ENCODE data around the gene IQSEC1.

DNA sequence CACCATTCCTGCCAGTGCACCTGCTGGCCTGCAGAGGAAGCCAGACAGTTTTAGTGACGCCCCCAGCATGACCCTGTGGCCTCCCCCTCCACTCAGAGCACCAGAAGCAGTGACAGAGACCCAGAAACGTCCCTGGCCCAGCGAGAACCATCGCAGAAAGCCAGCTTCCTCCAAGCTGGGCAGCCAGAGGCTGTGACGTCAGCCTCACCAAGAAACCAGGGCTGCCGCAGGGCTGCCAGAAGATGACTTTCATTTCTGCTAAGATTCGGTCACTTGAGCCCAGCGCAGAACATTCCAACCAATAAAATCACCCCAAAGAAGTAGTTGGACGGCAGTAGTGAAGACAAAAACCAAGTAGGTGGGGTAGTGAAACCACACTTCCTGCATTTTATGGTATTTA lies 202.3 kb downstream of the IQSEC1 start:
- TF ChIP-seq, protein P1, sequence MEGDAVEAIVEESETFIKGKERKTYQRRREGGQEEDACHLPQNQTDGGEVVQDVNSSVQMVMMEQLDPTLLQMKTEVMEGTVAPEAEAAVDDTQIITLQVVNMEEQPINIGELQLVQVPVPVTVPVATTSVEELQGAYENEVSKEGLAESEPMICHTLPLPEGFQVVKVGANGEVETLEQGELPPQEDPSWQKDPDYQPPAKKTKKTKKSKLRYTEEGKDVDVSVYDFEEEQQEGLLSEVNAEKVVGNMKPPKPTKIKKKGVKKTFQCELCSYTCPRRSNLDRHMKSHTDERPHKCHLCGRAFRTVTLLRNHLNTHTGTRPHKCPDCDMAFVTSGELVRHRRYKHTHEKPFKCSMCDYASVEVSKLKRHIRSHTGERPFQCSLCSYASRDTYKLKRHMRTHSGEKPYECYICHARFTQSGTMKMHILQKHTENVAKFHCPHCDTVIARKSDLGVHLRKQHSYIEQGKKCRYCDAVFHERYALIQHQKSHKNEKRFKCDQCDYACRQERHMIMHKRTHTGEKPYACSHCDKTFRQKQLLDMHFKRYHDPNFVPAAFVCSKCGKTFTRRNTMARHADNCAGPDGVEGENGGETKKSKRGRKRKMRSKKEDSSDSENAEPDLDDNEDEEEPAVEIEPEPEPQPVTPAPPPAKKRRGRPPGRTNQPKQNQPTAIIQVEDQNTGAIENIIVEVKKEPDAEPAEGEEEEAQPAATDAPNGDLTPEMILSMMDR (IDR thresholded peaks at IDR 0.05): no peak
- TF ChIP-seq POLR2A (IDR thresholded peaks at IDR 0.05): no peak

Measured in lower leg skin (tissue), 3 donors.